Measurements from ENCODE around the gene AHSP. TPM values are rescaled to one million over a fixed set of nuclear protein-coding genes. Genes with fewer than 3 reads are reported as not detected.
"Not testable (repeated sequence)": the region's sequence is repeated elsewhere in the genome, so short reads cannot be mapped to it uniquely, and the experiment has no call there.

AHSP gene
- total RNA-seq, 1 experiment from 2014 or later = not detected

GRCh38 chr16:31537362-31538242 lies 9.9 kb downstream of the AHSP start:
- Histone ChIP-seq H3K79me2 (ENCODE audit: low read depth) (no peaks in the 10 kb centered on the region), H3K9me3 (ENCODE audit: insufficient read depth, low read depth) (peaks cover 10% of the 10 kb centered on the region), H3F3A (ENCODE audit: insufficient read depth, low read depth) (no peaks in the 10 kb centered on the region), H3K4me1 (replicated peaks; ENCODE audit: insufficient read depth) (no peaks in the 10 kb centered on the region), H3K4me3 (no peak overlapping the region), H3K27ac (no peak overlapping the region), H3K4me2 (no peak overlapping the region), H4K20me1 (ENCODE audit: insufficient read depth) (no peaks in the 10 kb centered on the region), H3K27me3 (ENCODE audit: insufficient read depth, low read depth) (peaks cover 87% of the 10 kb centered on the region), H3K9me2 (ENCODE audit: insufficient read depth) (no peaks in the 10 kb centered on the region), H3K36me3 (ENCODE audit: low read depth) (no peaks in the 10 kb centered on the region), H2AFZ (no peak overlapping the region)
- BruUV-seq (replicated peaks) = no TSS peak
- CTCF ChIA-PET = no interaction called here
- POLR2A ChIA-PET (ENCODE audit: unreplicated experiment) = no interaction called here
- intact Hi-C loops (cut with micrococcal nuclease; ENCODE audit: unreplicated experiment) = no loop called here
- no peak for DNase-seq
- TF ChIP-seq CTCF (conservative IDR thresholded peaks at IDR 0.05) = no peak

- POLR2A ChIA-PET (ENCODE audit: unreplicated experiment); H3F3A ChIP-seq (ENCODE audit: insufficient read depth, low read depth); H3K4me3 ChIP-seq; intact Hi-C loops (cut with micrococcal nuclease; ENCODE audit: unreplicated experiment); CTCF ChIA-PET; H4K20me1 ChIP-seq (ENCODE audit: insufficient read depth); H3K9me2 ChIP-seq (ENCODE audit: insufficient read depth); H3K4me2 ChIP-seq; H2AFZ ChIP-seq; H3K79me2 ChIP-seq (ENCODE audit: low read depth); H3K27ac ChIP-seq; DNase-seq; H3K4me1 ChIP-seq (replicated peaks; ENCODE audit: insufficient read depth); H3K9me3 ChIP-seq (ENCODE audit: insufficient read depth, low read depth); BruUV-seq (replicated peaks); H3K36me3 ChIP-seq (ENCODE audit: low read depth): not testable (repeated sequence)
- peaks cover 85% of the 10 kb centered on the region for H3K27me3 ChIP-seq (ENCODE audit: insufficient read depth, low read depth)
Measured at GRCh38 chr16:31538243-31538598, 10.5 kb downstream of the AHSP start.

- CTCF ChIA-PET; H3F3A ChIP-seq (ENCODE audit: insufficient read depth, low read depth); intact Hi-C loops (cut with micrococcal nuclease; ENCODE audit: unreplicated experiment); H3K79me2 ChIP-seq (ENCODE audit: low read depth); H3K9me2 ChIP-seq (ENCODE audit: insufficient read depth); H3K9me3 ChIP-seq (ENCODE audit: insufficient read depth, low read depth); DNase-seq; POLR2A ChIA-PET (ENCODE audit: unreplicated experiment); BruUV-seq (replicated peaks); H3K4me1 ChIP-seq (replicated peaks; ENCODE audit: insufficient read depth); H3K4me3 ChIP-seq; H3K36me3 ChIP-seq (ENCODE audit: low read depth); H4K20me1 ChIP-seq (ENCODE audit: insufficient read depth); H2AFZ ChIP-seq; H3K4me2 ChIP-seq; H3K27ac ChIP-seq: not testable (repeated sequence)
- peaks cover 70% of the 10 kb centered on the region for H3K27me3 ChIP-seq (ENCODE audit: insufficient read depth, low read depth)
Measured at GRCh38 chr16:31539762-31540161, 12.1 kb downstream of the AHSP start.

GRCh38 chr16:31542763-31543162 lies 15.1 kb downstream of the AHSP start:
- TF ChIP-seq CTCF (conservative IDR thresholded peaks at IDR 0.05) (no peak), EZH2 (IDR thresholded peaks at IDR 0.05; ENCODE audit: low read depth) (no peak)
- H3K4me2 ChIP-seq = no peak overlapping the region
- peaks cover 10% of the 10 kb centered on the region for H3K9me3 ChIP-seq (ENCODE audit: insufficient read depth, low read depth)
- BruUV-seq (replicated peaks) = no TSS peak
- H3K79me2 ChIP-seq (ENCODE audit: low read depth) = no peaks in the 10 kb centered on the region
- H3K9me2 ChIP-seq (ENCODE audit: insufficient read depth) = no peaks in the 10 kb centered on the region
- H3K27me3 ChIP-seq (ENCODE audit: insufficient read depth, low read depth) = peaks cover 70% of the 10 kb centered on the region
- H3F3A ChIP-seq (ENCODE audit: insufficient read depth, low read depth) = no peaks in the 10 kb centered on the region
- no peak overlapping the region for H3K4me3 ChIP-seq
- intact Hi-C loops (cut with micrococcal nuclease; ENCODE audit: unreplicated experiment) = no loop called here
- H2AFZ ChIP-seq = no peak overlapping the region
- no peaks in the 10 kb centered on the region for H3K36me3 ChIP-seq (ENCODE audit: low read depth)
- no peak for DNase-seq
- POLR2A ChIA-PET (ENCODE audit: unreplicated experiment) = no interaction called here
- no peaks in the 10 kb centered on the region for H3K4me1 ChIP-seq (replicated peaks; ENCODE audit: insufficient read depth)
- no peaks in the 10 kb centered on the region for H4K20me1 ChIP-seq (ENCODE audit: insufficient read depth)
- no peak overlapping the region for H3K27ac ChIP-seq
- CTCF ChIA-PET = no interaction called here

Data from PC-9 (cell line).